ENCODE results near the gene STK32A. TPM values are rescaled to one million over a fixed set of nuclear protein-coding genes. Genes with fewer than 3 reads are reported as not detected.
A peak's percentile ranks its signal among the peaks of the same experiment; 100 is the strongest.

The STK32A gene
- total RNA-seq, 1 experiment from 2014 or later = 3.3 TPM

DNA sequence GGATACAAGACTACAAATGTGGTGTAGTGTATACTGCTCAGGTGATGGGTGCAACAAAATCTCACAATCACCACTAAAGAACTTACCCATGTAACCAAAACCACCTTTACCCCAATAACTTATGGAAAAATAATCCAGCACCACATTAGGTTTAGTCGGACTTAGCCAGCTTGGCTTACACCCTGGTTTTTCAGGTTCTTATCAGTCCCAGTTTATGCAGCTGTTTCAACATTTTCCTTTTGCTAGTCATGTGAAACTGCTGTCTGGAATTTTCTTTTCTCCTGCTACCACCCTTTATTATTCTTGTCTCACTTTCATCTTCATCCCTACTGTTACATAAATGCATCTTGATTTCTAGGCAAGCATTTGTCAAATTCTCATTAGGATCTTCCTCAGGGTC lies 51.5 kb downstream of the STK32A start:
- H3K4me3 Mint-ChIP-seq (ENCODE audit: unreplicated experiment) = no peak overlapping the region
- no peaks in the 10 kb centered on the region for H3K4me1 Mint-ChIP-seq (ENCODE audit: insufficient read depth, unreplicated experiment)
- H3K27ac Mint-ChIP-seq (ENCODE audit: low read depth, unreplicated experiment) = no peak overlapping the region
- intact Hi-C loops (cut with micrococcal nuclease) = no loop called here
- no peaks in the 10 kb centered on the region for H3K36me3 Mint-ChIP-seq (ENCODE audit: insufficient read depth, unreplicated experiment)
- ChIA-PET CTCF (no interaction called here), POLR2A (no interaction called here)
- BruUV-seq (replicated peaks) = no TSS peak
- no peak for DNase-seq (ENCODE audit: unreplicated experiment)
- TF ChIP-seq, protein P1, sequence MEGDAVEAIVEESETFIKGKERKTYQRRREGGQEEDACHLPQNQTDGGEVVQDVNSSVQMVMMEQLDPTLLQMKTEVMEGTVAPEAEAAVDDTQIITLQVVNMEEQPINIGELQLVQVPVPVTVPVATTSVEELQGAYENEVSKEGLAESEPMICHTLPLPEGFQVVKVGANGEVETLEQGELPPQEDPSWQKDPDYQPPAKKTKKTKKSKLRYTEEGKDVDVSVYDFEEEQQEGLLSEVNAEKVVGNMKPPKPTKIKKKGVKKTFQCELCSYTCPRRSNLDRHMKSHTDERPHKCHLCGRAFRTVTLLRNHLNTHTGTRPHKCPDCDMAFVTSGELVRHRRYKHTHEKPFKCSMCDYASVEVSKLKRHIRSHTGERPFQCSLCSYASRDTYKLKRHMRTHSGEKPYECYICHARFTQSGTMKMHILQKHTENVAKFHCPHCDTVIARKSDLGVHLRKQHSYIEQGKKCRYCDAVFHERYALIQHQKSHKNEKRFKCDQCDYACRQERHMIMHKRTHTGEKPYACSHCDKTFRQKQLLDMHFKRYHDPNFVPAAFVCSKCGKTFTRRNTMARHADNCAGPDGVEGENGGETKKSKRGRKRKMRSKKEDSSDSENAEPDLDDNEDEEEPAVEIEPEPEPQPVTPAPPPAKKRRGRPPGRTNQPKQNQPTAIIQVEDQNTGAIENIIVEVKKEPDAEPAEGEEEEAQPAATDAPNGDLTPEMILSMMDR (IDR thresholded peaks at IDR 0.05; ENCODE audit: unreplicated experiment) = no peak
- H3K27me3 Mint-ChIP-seq (ENCODE audit: insufficient read depth, unreplicated experiment) = no peaks in the 10 kb centered on the region
- peaks cover 2% of the 10 kb centered on the region for H3K9me3 Mint-ChIP-seq (ENCODE audit: unreplicated experiment)

DNA sequence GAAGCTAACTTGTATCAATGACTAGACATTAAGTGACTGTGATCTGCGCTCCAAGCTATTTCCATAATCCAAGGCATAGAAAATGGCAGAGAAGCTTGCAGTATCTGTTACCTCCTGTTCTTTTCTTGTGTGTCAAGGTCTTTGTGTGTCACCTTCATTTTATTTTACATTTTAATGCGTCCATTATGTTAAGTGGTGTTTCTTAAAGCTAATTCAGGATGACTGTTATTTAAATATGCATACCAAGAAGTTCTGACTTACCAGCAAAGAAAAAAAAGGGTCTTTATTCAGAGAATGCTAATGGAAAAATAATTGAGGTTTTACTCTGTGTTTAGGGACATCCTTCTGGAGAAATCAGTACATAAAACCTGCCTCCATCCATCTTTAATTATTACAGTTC lies 52.3 kb downstream of the STK32A start:
- ChIA-PET CTCF (interaction anchor here (0.5 to 0.6 kb wide), 2 partner anchors 754 to 926 kb away, joined by 3 to 5 read pairs; no protein-coding TSS in a partner anchor), POLR2A (no interaction called here)
- no peaks in the 10 kb centered on the region for H3K4me1 Mint-ChIP-seq (ENCODE audit: insufficient read depth, unreplicated experiment)
- H3K27ac Mint-ChIP-seq (ENCODE audit: low read depth, unreplicated experiment) = no peak overlapping the region
- no peaks in the 10 kb centered on the region for H3K9me3 Mint-ChIP-seq (ENCODE audit: unreplicated experiment)
- no TSS peak for BruUV-seq (replicated peaks)
- H3K27me3 Mint-ChIP-seq (ENCODE audit: insufficient read depth, unreplicated experiment) = no peaks in the 10 kb centered on the region
- H3K36me3 Mint-ChIP-seq (ENCODE audit: insufficient read depth, unreplicated experiment) = no peaks in the 10 kb centered on the region
- DNase-seq (ENCODE audit: unreplicated experiment) = no peak
- TF ChIP-seq, protein P1 (IDR thresholded peaks at IDR 0.05; ENCODE audit: unreplicated experiment) = no peak
- intact Hi-C loops (cut with micrococcal nuclease) = no loop called here
- no peak overlapping the region for H3K4me3 Mint-ChIP-seq (ENCODE audit: unreplicated experiment)

DNA sequence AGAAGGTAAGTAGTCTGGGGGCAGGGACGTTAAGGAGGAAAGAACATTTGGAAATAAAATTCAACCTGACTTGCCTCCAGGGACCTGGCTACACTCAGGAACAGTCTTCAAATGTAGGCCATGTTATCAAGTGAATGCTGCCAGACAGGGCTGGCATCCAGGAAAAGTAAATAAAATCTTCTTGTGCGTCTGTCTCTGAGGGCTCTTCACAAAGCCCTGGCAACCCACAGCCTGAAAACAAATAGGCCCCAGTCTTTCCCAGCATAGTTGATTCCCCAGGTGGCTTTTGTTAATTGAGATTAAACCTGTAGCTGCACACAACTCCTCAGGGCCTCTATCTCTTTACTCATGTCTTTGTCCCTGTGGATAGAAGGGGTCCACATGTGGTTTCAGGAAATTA lies 55.4 kb downstream of the STK32A start:
- CTCF ChIA-PET = interaction anchor here (0.6 to 0.7 kb wide), 2 partner anchors 9 to 16 kb away, joined by 3 read pairs; no protein-coding TSS in a partner anchor
- Mint-ChIP-seq H3K27ac (ENCODE audit: low read depth, unreplicated experiment) (no peak overlapping the region), H3K27me3 (ENCODE audit: insufficient read depth, unreplicated experiment) (no peaks in the 10 kb centered on the region), H3K4me1 (ENCODE audit: insufficient read depth, unreplicated experiment) (no peaks in the 10 kb centered on the region), H3K36me3 (ENCODE audit: insufficient read depth, unreplicated experiment) (no peaks in the 10 kb centered on the region), H3K4me3 (ENCODE audit: unreplicated experiment) (no peak overlapping the region), H3K9me3 (ENCODE audit: unreplicated experiment) (no peaks in the 10 kb centered on the region)
- POLR2A ChIA-PET = interaction anchor here (0.6 to 1.1 kb wide), 2 partner anchors 9 to 114 kb away, joined by 3 read pairs; no protein-coding TSS in a partner anchor
- no peak for DNase-seq (ENCODE audit: unreplicated experiment)
- TF ChIP-seq, protein P1 (IDR thresholded peaks at IDR 0.05; ENCODE audit: unreplicated experiment) = no peak
- BruUV-seq (replicated peaks) = no TSS peak
- intact Hi-C loops (cut with micrococcal nuclease) = no loop called here

DNA sequence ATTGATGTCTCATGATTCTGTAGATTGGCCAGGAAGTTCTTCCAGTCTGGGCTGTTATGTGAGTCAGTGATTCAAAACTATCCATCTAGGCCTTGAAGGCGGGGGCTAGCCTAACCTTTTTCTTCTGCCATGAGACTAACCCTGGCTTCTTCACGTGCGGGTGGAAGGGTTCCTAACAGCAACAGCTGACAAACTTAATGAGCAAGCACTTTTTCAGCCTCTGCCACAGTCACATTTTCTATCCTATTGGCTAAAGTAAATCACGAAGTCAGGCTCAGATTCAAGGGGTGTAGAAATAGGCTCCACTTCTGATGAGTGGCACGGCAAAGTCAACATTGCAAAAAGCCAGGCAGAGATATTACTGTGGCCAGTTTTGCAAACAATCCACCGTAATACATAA lies 68.4 kb downstream of the STK32A start:
- peak; percentile 8 for DNase-seq (ENCODE audit: unreplicated experiment)
- CTCF ChIA-PET = interaction anchor here (1.2 kb wide), 1 partner anchor 67 kb away, joined by 4 read pairs; no protein-coding TSS in a partner anchor
- H3K27me3 Mint-ChIP-seq (ENCODE audit: insufficient read depth, unreplicated experiment) = no peaks in the 10 kb centered on the region
- peaks cover 15% of the 10 kb centered on the region for H3K4me1 Mint-ChIP-seq (ENCODE audit: insufficient read depth, unreplicated experiment)
- POLR2A ChIA-PET = no interaction called here
- TF ChIP-seq, protein P1 (IDR thresholded peaks at IDR 0.05; ENCODE audit: unreplicated experiment) = no peak
- H3K9me3 Mint-ChIP-seq (ENCODE audit: unreplicated experiment) = no peaks in the 10 kb centered on the region
- peak overlapping the region; percentile 71 for H3K27ac Mint-ChIP-seq (ENCODE audit: low read depth, unreplicated experiment)
- no peak overlapping the region for H3K4me3 Mint-ChIP-seq (ENCODE audit: unreplicated experiment)
- H3K36me3 Mint-ChIP-seq (ENCODE audit: insufficient read depth, unreplicated experiment) = no peaks in the 10 kb centered on the region
- intact Hi-C loops (cut with micrococcal nuclease) = no loop called here
- BruUV-seq (replicated peaks) = no TSS peak

All from MCF 10A (cell line).